Effector memory CD4-positive, alpha-beta T cell (primary cell): ENCODE results near the gene CLDN2.

Source experiments
- DNase-seq, 3 donors: peaks; one replicate each; pipeline ENCODE4 v3.0.0-alpha.2; 2020
- H3K27ac ChIP-seq: 2 replicates; pipeline ENCODE4 v1.7.0; 2013; ENCODE audit warnings: mild to moderate bottlenecking, low read length, moderate library complexity; ENCODE audit not compliant: insufficient read depth, poor library complexity, severe bottlenecking
- H3K27me3 ChIP-seq: replicated peaks from 2 replicates; pipeline ENCODE4 v1.7.0; 2013; ENCODE audit warnings: mild to moderate bottlenecking, low read length; ENCODE audit not compliant: insufficient read depth, control insufficient read depth, poor library complexity, severe bottlenecking
- H3K36me3 ChIP-seq: 2 replicates; pipeline ENCODE4 v1.7.0; 2013; ENCODE audit warnings: mild to moderate bottlenecking, low read length, moderate library complexity; ENCODE audit not compliant: control insufficient read depth, insufficient read depth
- H3K4me1 ChIP-seq: 2 replicates; pipeline ENCODE4 v1.7.0; 2013; ENCODE audit warnings: low read length, mild to moderate bottlenecking; ENCODE audit not compliant: control insufficient read depth, insufficient read depth, poor library complexity, severe bottlenecking
- H3K4me3 ChIP-seq: 2 replicates; pipeline ENCODE4 v1.7.0; 2013; ENCODE audit warnings: low read length, low read depth, mild to moderate bottlenecking; ENCODE audit not compliant: insufficient read depth, poor library complexity, severe bottlenecking
- H3K9me3 ChIP-seq: 2 replicates; pipeline ENCODE4 v1.7.0; 2013; ENCODE audit warnings: mild to moderate bottlenecking, low read length, moderate library complexity; ENCODE audit not compliant: control insufficient read depth

Gene CLDN2

DNA sequence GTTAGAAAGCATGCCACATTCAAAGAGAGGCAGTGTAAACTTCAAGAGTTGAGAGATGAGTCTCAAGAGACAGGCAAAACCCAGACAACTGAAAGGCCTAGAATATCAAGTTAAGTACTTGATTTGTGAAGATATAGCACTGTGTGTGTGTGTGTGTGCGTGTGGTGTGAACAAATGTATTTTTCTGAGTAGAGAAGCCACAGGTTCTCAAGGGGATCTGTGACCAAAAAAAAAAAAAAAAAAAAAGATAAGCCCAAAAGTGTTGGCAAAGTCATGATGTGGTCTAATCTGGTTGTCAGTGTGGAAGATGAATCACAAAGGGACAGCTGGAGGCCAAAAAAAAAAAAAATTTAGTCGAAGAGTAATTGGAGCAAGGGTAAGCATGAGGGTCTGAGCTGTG, 20.9 kb upstream of the CLDN2 start:
- no peak overlapping the region for H3K4me3 ChIP-seq
- H3K27me3 ChIP-seq, result no peaks in the 10 kb centered on the region
- H3K9me3 ChIP-seq, result no peaks in the 10 kb centered on the region
- H3K4me1 ChIP-seq, result no peaks in the 10 kb centered on the region
- no peak for DNase-seq
- H3K36me3 ChIP-seq, result no peaks in the 10 kb centered on the region
- no peak overlapping the region for H3K27ac ChIP-seq

- Histone ChIP-seq H3K4me3 (no peak overlapping the region), H3K9me3 (no peaks in the 10 kb centered on the region), H3K27me3 (no peaks in the 10 kb centered on the region), H3K4me1 (no peaks in the 10 kb centered on the region), H3K27ac (no peak overlapping the region), H3K36me3 (no peaks in the 10 kb centered on the region)
- no peak for DNase-seq
These were observed 20.4 kb upstream of the CLDN2 start for GRCh38 chrX:106899841-106900240.

- H3K27me3 ChIP-seq, result no peaks in the 10 kb centered on the region
- no peaks in the 10 kb centered on the region for H3K36me3 ChIP-seq
- no peak overlapping the region for H3K27ac ChIP-seq
- no peaks in the 10 kb centered on the region for H3K9me3 ChIP-seq
- no peaks in the 10 kb centered on the region for H3K4me1 ChIP-seq
- no peak overlapping the region for H3K4me3 ChIP-seq
- no peak for DNase-seq
These were observed 18.9 kb upstream of the CLDN2 start for GRCh38 chrX:106901341-106901740.

DNA sequence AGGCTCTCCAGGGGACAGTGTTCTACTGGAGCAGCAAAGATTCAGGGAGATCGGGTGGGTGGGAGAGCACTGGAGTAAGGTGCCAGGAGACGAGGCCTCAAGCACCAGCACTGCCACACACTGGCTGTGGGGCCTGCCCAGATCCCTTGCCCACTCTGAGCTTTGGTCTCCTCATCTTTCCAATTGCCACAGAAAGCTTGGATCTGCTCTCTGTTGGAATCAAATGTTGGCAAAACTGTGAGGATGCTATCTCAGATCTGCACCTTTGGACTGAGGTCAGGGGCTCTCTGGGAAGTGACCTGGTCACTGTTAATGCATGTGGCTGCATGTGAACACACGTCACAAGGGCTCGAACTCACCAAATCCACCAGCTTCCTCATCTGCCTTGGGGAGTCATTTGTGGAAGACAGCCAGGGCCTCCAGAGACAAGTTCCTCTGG, 18.4 kb upstream of the CLDN2 start:
- no peaks in the 10 kb centered on the region for H3K36me3 ChIP-seq
- H3K27me3 ChIP-seq, result no peaks in the 10 kb centered on the region
- DNase-seq, result no peak
- no peaks in the 10 kb centered on the region for H3K9me3 ChIP-seq
- H3K27ac ChIP-seq, result no peak overlapping the region
- H3K4me3 ChIP-seq, result no peak overlapping the region
- H3K4me1 ChIP-seq, result no peaks in the 10 kb centered on the region

- no peaks in the 10 kb centered on the region for H3K9me3 ChIP-seq
- no peaks in the 10 kb centered on the region for H3K36me3 ChIP-seq
- H3K4me1 ChIP-seq, result no peaks in the 10 kb centered on the region
- no peak for DNase-seq
- H3K27me3 ChIP-seq, result no peaks in the 10 kb centered on the region
- no peak overlapping the region for H3K4me3 ChIP-seq
- H3K27ac ChIP-seq, result no peak overlapping the region
These were observed 17.5 kb upstream of the CLDN2 start for GRCh38 chrX:106902684-106903083.

DNA sequence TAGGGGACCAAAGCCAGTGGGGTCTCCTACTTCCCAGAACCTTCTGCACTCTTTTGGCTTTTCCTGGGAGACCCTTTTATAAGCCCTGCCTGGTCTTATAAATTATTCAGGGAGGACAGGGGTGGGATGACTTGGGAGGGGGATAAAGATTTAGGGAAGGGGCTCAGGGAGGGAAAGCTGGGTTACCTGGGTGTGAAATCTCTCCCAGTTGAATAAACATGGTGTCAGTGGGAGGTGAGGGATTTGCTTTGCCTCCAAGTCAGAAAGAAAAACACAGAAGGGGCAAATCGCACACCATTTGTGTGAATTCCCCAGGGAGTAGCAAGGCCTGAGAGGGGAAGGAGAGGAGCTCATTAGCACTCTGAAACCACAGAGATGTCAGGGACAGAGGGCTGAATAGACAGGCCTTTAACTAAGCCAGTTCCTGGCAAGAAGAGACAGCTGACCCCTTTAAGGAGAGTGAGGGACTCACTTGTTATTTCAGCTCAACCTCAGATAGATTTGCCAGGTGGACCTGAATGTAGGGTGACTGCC, 16.8 kb upstream of the CLDN2 start, which contains the start of gene RIPPLY1:
Gene RIPPLY1, minus strand, starts transcription at position 51 of the 534 bp plus-strand sequence. CDS start 54 bp downstream, outside the sequence.
- H3K4me3 ChIP-seq, result no peak within 1 kb of the TSS
- no peaks in the 10 kb centered on the region for H3K27me3 ChIP-seq
- H3K9me3 ChIP-seq, result no peaks in the 10 kb centered on the region
- no peak within 1 kb of the TSS for H3K27ac ChIP-seq
- no peaks in the 10 kb centered on the region for H3K36me3 ChIP-seq
- DNase-seq, result no peak
- H3K4me1 ChIP-seq, result no peaks in the 10 kb centered on the region

DNA sequence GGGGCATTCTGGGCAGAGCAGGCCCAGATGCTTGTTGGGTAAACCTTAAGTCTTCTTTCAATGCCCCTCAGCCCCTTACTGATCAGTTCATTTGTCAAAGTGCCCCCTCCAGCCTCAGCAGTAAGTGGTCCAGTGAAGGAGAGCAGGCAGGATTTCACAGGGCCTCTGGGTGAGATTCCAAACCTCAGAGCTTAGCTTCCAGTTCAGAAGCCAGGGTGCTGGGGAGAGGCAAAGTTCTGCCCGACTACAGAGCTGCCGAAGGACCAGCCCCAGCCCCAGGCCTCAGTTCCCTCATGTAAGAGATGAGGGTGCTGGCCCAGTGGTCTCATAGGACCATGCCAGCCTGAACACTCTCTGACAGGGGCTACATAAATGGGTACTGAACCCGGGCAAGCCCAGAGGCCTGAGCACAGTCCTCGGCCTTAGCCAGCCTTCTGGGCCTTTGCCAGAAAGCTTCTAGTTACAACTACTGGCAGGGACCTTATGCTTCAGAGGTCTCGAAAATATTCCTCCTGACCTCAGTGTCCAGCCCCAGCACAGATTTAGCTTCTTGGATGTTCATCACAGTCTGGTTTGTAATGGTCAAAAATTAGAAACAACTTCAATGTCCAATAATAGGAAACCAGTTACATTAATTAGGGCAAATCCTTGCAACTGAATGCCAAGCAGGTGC, 16.2 kb upstream of the CLDN2 start:
- H3K4me3 ChIP-seq, result no peak overlapping the region
- H3K27ac ChIP-seq, result no peak overlapping the region
- DNase-seq, result no peak
- H3K36me3 ChIP-seq, result no peaks in the 10 kb centered on the region
- no peaks in the 10 kb centered on the region for H3K4me1 ChIP-seq
- no peaks in the 10 kb centered on the region for H3K9me3 ChIP-seq
- H3K27me3 ChIP-seq, result no peaks in the 10 kb centered on the region

GRCh38 chrX:106905064-106905708, 15.0 kb upstream of the CLDN2 start:
- Histone ChIP-seq H3K27me3 (no peaks in the 10 kb centered on the region), H3K4me1 (no peaks in the 10 kb centered on the region)

DNA sequence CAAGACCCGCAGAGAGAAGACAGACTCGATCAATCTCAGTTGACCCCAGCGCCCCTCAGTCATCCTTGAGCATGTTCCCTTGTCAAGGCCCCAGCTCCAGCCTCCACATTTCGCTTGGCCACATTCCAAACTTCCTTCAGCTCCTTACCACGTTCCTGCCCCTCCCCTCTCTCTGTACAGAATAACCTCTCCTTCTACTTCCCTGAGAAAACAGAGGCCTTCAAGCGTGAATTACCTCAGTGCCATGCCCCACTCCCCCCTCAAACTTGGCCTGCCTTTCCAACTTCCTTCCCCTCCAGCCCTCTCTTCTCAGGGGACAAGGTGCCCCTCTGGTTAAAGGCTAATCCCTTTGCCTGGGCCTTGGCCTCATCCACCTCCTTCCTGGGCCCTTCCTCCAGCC, 13.8 kb upstream of the CLDN2 start:
- no peak for DNase-seq
- H3K4me1 ChIP-seq, result no peaks in the 10 kb centered on the region
- no peak overlapping the region for H3K4me3 ChIP-seq
- no peaks in the 10 kb centered on the region for H3K9me3 ChIP-seq
- H3K27ac ChIP-seq, result no peak overlapping the region
- no peaks in the 10 kb centered on the region for H3K27me3 ChIP-seq
- H3K36me3 ChIP-seq, result no peaks in the 10 kb centered on the region

More at GRCh38 chrX:106905064-106905708, 15.0 kb upstream of the CLDN2 start:
- Histone ChIP-seq H3K27ac (no peak overlapping the region), H3K36me3 (no peaks in the 10 kb centered on the region), H3K9me3 (no peaks in the 10 kb centered on the region), H3K4me3 (no peak overlapping the region)
- no peak for DNase-seq

DNA sequence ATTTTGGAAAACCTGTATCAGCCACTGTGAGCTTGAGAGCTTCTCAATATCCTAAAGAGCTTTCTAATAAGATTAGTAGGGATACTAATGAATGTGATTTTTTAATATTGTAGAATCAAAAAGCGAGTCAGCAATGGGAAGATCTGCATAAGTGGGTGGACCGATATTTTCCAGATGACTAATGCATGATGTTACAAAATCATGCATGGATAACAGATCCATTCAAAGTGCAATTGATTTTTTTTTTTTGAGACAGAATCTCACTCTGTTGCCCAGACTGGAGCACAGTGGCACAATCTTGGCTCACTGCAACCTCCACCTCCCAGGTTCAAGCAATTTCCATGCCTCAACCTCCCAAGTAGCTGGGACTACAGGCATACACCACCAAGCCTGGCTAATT, 7.3 kb upstream of the CLDN2 start:
- Histone ChIP-seq H3K4me3 (no peak overlapping the region), H3K9me3 (no peaks in the 10 kb centered on the region), H3K4me1 (no peaks in the 10 kb centered on the region), H3K27ac (no peak overlapping the region), H3K27me3 (no peaks in the 10 kb centered on the region), H3K36me3 (no peaks in the 10 kb centered on the region)
- DNase-seq, result no peak
